GM12892 (cell line): Measurements from ENCODE around the gene DCHS2.

Source experiments
- DNase-seq: peaks from one replicate; pipeline ENCODE4 v3.0.0; 2011; ENCODE audit not compliant: insufficient read length
- FAIRE-seq: peaks from 2 replicates; lab custom pipeline; 2011; peaks lifted over from hg19 to GRCh38; lab: Jason Lieb, UNC
- POLR2A ChIP-seq: IDR thresholded peaks from 2 replicates; pipeline ENCODE4 v1.6.1; 2011; ENCODE audit warnings: low read depth, low read length, control low read depth
- POLR2AphosphoS5 ChIP-seq: IDR thresholded peaks from 2 replicates; pipeline ENCODE4 v1.6.1; 2011; ENCODE audit warnings: low read depth, low read length, control low read depth
- TAF1 ChIP-seq: IDR thresholded peaks from 2 replicates; pipeline ENCODE4 v1.6.1; 2011; ENCODE audit warnings: low read depth, mild to moderate bottlenecking, control low read depth, low read length, borderline replicate concordance

DCHS2 gene

DNA sequence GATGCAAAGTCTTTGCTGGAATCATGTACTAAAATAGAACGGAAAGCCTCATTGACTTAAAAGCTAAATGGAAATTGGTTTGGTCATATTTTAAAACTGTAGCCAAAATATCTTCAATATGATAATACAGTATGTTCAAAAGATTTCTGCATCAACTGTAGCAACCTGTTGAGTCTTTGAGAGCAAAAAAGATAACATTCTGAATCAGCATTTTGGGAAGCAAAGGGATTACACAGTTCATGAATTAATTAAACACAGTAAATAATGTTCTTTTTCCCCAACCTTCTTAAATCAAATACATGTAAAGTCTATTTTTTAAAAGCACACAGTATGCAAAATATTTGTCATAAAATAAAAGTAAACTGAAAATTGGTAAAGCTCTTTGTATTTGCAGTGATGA is 50.5 kb downstream of the DCHS2 start:
- TF ChIP-seq POLR2AphosphoS5 (no peak), POLR2A (no peak), TAF1 (no peak)
- FAIRE-seq, result no peak
- no peak for DNase-seq

DNA sequence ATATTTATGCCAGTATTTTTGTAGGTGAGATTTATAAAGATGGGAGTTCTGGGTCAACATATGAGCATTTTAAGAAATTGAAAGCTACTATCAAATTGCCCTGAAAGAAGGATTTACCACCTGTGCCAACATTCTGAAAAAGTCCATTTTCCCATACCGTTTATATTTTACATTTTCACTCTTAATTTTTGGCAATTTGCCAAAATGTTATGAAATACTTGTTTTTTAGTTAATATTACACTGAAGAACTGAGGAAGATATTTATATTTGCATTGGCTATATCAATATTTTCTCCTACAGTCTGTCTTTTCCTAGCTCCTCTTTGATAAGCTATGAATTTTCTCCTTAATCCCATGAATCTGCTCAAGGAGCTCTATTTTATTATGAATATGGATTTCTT is 52.4 kb downstream of the DCHS2 start:
- DNase-seq (no peak), FAIRE-seq (no peak)
- no peak for TF ChIP-seq POLR2A
- no peak for TF ChIP-seq POLR2AphosphoS5
- no peak for TF ChIP-seq TAF1

DNA sequence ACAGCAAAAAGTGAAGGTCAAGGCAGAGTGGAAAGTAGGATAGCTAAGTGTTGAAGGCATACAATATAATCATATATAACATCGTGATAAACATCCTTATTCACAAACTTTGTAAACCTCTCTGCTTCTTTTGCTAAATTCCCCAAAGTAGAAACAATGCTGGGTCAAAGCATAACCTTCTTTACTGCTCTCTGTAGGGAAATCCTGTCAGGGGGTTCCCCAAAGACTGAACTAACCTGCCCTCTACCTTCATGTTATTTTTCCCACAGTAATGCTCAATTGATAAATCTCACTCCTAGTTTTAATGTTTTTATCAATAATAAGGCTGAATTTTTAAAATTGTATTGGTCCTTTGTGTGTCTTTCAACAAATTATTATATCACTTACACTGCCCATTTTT is 55.7 kb downstream of the DCHS2 start:
- no peak for DNase-seq
- no peak for FAIRE-seq
- TF ChIP-seq TAF1, result no peak
- TF ChIP-seq POLR2A, result no peak
- TF ChIP-seq POLR2AphosphoS5, result no peak

DNA sequence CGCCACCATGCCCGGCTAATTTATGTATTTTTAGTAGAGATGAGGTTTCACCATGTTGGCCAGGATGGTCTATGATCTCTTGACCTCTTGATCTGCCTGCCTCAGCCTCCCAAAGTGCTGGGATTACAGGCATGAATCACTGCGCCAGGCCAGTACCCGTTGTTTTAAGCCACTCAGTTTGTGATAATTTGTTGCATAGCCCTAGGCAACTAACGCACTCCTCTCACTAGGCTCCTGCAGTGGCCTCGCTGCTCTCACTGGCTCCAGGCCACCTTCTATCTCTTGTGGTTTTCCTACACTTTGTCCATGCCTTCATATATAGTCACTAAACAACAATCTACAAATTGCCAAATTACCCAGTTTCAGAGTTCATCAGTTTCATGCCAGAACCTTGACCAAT is 58.1 kb downstream of the DCHS2 start:
- no peak for DNase-seq
- TF ChIP-seq POLR2A, result no peak
- no peak for TF ChIP-seq POLR2AphosphoS5
- no peak for TF ChIP-seq TAF1
- FAIRE-seq, result no peak

DNA sequence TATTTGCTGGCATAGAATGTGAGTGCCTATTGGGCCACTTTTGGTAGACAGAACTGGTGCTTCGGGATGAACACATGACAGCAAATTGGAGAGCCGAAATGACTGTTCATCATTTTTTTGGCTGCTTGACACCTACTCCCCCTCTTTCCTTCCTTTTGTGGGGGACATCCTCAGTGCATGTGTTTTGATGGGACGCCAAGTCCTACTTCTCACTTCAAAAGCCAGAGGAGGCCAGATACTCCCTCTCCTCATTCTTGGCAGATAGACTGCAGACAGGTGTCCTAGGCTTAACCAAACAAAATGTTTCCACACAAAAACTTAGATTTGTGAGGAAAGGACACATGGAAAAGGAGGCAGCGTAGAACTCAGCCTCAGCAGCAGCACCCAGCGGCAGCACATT is 62.4 kb downstream of the DCHS2 start:
- FAIRE-seq, result no peak
- no peak for TF ChIP-seq POLR2AphosphoS5
- no peak for TF ChIP-seq POLR2A
- no peak for TF ChIP-seq TAF1
- DNase-seq, result no peak

DNA sequence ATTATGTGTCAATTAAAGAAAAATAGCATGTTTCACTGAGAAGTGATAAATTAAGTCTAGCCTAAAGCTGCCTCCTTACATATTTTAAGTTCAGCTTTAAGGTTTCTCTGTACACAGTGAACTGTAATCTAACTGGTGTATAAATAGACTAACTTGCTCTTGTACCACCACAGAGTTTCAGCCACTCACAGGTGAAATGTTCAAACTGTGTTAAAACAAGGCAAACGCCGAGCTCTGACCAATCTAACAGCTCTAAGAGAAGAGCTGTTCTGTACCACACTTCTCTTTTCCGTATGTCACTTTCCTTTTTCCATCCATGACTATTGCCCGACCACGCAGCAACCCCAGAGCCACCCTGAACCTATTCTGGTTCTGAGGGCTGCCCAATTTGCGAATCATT is 64.5 kb downstream of the DCHS2 start:
- TF ChIP-seq POLR2A (no peak), POLR2AphosphoS5 (no peak), TAF1 (no peak)
- FAIRE-seq (no peak), DNase-seq (no peak)

DNA sequence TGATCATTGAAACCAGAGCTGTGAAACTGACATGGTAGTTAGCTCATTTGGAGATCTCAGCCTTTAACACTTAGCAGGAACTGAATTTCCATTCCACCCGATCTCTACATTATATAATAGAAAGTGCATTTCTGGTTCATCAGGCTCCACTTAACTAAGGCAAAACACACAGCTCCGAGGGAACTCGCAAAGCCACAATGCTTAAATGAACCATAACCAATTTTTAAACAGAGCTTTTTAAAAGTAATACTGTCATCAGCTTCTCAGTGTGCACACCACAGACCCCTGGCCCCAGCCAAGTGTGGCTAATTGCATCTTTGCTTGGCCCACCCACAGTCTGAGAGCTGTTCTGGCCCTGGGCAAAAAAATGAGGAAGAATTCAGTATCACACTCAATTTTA is 66.1 kb downstream of the DCHS2 start:
- TF ChIP-seq POLR2A (no peak), POLR2AphosphoS5 (no peak), TAF1 (no peak)
- DNase-seq (no peak), FAIRE-seq (no peak)

DNA sequence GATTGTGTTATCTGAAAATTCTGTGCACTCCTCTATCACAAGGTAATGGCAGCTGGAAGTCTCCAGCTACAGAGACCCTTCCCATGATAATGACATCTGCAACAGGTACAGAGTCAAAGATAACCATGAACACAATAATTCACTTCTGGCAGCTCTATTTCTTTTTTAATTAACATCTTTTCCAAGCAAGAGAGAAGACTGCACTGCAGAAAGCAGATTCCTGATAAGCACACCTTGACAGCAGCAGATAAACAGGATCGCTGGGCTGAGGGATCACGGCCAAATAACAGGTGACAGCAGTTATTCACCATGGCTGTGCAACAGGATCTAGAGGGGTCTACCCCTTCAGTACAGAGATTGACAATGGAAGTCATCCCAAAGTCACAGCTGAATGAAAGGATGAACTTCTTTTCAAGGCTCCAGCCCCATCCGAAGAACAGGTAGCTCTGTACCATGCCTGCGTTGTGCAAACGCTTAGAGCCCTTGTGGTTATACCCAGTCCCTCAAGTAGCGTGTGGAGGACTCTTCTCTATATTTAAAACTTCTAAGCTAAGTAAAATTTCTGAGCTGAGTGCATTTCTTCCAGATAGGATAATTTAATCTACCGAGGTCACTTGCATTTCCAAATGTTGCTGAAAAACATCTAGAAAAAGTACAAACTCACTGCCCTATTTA is 66.7 kb downstream of the DCHS2 start:
- DNase-seq (no peak), FAIRE-seq (no peak)
- no peak for TF ChIP-seq TAF1
- no peak for TF ChIP-seq POLR2A
- TF ChIP-seq POLR2AphosphoS5, result no peak

DNA sequence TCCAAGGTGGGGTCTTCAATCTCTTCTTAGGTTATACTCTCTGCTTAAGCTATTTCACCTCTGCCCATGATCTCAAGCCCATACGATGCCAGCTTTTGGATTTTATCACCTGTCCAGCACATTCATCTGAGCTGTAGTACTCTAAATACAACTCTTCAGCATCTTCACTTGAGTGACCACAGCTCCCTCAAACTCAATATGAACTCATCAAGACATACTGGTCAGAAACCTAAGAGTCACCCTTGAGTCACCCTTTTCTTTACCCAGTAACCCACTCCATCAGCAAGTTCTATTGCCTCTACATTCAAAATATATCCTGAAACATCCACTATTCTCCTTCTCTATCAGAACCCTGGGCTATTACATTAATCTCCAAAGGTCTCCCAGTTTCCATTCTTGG is 69.4 kb downstream of the DCHS2 start:
- FAIRE-seq (no peak), DNase-seq (no peak)
- TF ChIP-seq POLR2AphosphoS5, result no peak
- no peak for TF ChIP-seq TAF1
- no peak for TF ChIP-seq POLR2A

DNA sequence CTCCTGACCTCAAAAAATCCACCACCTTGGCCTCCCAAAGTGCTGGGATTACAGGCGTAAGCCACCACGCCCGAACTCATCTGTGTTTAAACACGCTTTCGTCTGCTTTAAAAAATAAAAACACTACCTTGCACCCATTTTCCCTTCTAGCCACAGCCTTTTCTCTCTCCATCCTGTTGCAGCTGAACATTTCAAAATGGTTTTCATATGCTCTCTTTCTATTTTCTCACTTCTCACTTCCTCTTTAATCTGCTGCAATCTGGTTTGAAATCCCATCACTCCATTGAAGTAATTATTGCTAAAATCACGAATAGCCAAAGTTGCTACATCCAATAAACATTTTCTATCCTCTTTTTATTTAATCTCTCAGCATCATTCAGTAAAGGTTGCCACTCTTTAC is 70.0 kb downstream of the DCHS2 start:
- TF ChIP-seq TAF1 (no peak), POLR2AphosphoS5 (no peak)
- no peak for FAIRE-seq
- no peak for DNase-seq

DNA sequence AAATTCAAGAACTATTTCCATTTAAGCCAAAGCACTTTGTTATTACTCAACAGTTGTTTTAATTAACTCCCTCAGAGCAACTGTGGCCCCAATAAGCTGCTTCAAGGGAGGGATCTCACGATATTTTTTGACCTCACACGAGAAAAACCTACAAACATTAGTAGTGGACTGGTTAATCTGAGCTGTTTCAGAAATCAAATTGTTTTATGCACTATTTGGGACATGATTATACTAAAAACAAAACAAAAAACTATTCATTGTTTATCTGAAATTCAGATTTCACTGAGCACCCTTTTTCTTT is 74.3 kb downstream of the DCHS2 start:
- TF ChIP-seq POLR2AphosphoS5 (no peak), POLR2A (no peak), TAF1 (no peak)
- DNase-seq (no peak), FAIRE-seq (no peak)

DNA sequence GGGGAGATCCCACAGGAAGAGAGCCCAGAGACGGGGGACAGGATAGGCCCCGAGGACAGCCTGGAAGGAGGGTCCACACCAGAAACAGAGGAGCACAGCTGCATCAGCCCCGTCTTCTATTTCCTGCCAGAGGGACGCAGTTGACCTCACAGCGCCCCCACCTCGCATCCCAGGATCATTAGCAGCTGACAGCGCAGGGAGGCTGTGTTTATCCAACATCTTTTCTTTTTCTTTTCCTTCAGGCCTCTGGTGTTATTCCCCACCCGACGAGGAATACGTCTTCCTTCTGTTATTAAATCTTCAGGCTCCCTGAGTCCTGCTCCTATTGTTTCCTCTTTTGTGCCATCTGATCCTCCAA is 75.4 kb downstream of the DCHS2 start:
- DNase-seq, result no peak
- no peak for FAIRE-seq
- no peak for TF ChIP-seq POLR2A
- TF ChIP-seq TAF1, result no peak
- no peak for TF ChIP-seq POLR2AphosphoS5

DNA sequence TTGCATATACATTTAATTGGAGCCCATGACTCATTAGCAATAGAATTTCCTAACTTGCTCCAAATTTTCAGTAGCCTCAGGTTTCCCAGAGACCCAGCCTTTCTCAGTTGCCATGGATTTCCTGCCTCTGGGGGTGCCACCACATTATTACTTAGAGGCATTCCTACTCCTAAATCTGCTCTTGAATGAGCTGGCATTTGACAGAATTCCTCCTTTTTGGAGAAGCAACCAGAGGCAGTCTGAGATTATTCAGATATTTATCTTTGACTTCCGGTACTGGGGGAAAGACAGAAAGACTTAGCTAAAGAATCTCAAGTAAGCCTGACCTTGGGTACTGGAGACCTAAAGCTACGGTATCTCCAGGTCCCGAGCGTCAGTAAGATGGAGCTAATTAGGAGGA is 76.3 kb downstream of the DCHS2 start:
- DNase-seq (no peak), FAIRE-seq (no peak)
- TF ChIP-seq TAF1, result no peak
- TF ChIP-seq POLR2AphosphoS5, result no peak
- TF ChIP-seq POLR2A, result no peak

DNA sequence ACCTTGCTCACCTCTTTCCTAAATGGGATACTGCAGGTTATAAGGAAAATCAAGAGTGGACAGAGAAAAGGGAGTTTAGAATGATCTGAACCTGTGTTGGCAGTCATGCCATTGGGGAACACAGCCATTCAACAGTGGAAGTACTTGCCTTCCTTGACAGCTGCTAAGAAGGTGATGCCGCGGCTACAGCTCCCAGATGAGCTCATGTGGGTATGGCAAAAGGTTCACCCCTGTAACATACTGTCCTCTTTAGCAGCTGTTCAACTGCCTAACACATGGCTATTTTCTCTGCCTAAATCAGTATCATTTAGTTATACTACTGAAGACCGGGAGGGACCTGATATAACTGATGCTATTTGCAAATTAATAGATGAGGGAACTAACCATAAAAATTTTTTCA is 76.8 kb downstream of the DCHS2 start:
- no peak for FAIRE-seq
- TF ChIP-seq POLR2A (no peak), TAF1 (no peak), POLR2AphosphoS5 (no peak)

More for the DNA sequence above, 76.8 kb downstream of the DCHS2 start:
- no peak for DNase-seq
